GM12864 (cell line): ENCODE data around the gene ACTL8.
"Not testable (repeated sequence)": the region's sequence is repeated elsewhere in the genome, so short reads cannot be mapped to it uniquely, and the experiment has no call there.

Source experiments
- DNase-seq: peaks from one replicate; pipeline ENCODE4 v3.0.0-alpha.2; 2011; ENCODE audit warnings: low read depth
- H3K4me3 ChIP-seq: 2 replicates; pipeline ENCODE4 v1.5.1; 2011; ENCODE audit warnings: mild to moderate bottlenecking, low read depth, low read length, control low read depth
- CTCF ChIP-seq: IDR thresholded peaks from 2 replicates; pipeline ENCODE4 v1.5.1; 2011; ENCODE audit warnings: low read depth, mild to moderate bottlenecking, moderate library complexity, low read length, control low read depth, inconsistent platforms; ENCODE audit errors: missing control alignments

ACTL8 gene

GRCh38 chr1:17741052-17741451, 14.1 kb upstream of the ACTL8 start:
- peak; percentile 7 for TF ChIP-seq CTCF
- DNase-seq = no peak
- H3K4me3 ChIP-seq = no peak overlapping the region

- H3K4me3 ChIP-seq = no peak overlapping the region
- TF ChIP-seq CTCF = no peak
- DNase-seq = no peak
Observed at GRCh38 chr1:17742583-17742982, 12.6 kb upstream of the ACTL8 start.

GRCh38 chr1:17743008-17743647, 12.0 kb upstream of the ACTL8 start:
- H3K4me3 ChIP-seq = no peak overlapping the region
- no peak for DNase-seq
- TF ChIP-seq CTCF = no peak

DNA sequence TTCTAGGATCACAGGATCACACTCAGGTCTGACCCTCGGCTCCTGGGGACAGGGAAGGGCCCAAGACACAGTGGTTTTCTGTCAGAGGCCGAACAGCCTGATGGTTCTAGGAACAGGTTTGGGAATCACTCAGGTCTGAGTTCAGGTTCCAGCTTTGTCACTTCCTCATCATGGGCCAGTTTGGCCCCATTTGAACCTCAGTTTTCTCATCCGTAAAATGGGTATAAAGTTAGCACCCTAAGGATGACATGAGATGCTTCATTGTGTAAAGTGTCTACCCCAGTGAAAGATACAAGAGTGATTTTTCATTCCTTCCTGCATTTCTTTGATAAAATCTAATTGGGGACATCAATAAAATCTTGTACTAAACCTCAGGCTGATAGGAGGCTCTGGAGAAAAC, 11.2 kb upstream of the ACTL8 start:
- no peak overlapping the region for H3K4me3 ChIP-seq
- TF ChIP-seq CTCF = no peak
- no peak for DNase-seq

DNA sequence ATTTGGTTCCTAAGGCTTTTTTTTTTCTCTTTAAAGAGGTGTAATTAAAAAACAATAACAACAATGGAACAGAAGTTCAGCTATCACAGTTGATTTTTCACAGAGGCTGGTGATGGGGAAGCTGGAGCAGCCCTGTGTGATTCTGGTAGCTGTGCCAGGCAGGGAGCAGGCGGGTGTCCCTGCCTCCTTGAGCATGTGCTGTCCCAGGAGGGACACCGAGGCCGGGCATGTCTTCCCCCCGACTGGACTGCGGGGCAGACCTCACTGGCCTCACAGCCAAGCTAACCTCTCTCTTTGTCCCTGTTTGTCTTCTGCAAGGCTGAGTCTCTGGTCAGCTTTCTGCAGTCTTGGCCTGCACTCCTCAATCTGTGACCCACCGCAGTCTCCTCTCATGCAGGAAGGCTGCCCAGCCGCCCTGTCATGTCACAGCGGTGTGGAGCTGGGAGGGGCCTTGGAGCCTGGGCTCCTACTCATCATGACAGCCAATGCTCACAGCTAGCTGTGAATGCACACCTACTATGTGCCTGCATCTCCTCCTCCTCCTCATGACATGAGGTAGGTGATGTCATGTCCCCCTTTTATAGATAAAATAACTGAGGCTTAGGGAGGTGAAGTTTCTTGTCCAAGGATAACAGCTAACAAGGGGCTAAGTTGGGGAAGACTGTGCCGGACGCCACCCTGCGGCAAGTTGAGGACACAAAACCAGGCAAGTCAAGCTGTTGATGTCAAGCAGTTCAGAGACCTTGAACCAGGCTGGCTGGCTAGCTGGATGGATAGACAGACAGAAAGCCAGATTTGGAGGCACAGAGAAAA, 10.3 kb upstream of the ACTL8 start:
- DNase-seq = no peak
- no peak overlapping the region for H3K4me3 ChIP-seq
- no peak for TF ChIP-seq CTCF

- H3K4me3 ChIP-seq = no peak overlapping the region
- DNase-seq = no peak
- TF ChIP-seq CTCF = no peak
Observed at GRCh38 chr1:17745479-17745955, 9.6 kb upstream of the ACTL8 start.

- not testable (repeated sequence) for H3K4me3 ChIP-seq, DNase-seq
Observed at GRCh38 chr1:17746281-17746680, 8.9 kb upstream of the ACTL8 start.
